GM18511 (cell line): Measurements from ENCODE around the gene RPL39L.

Source experiments
- ATAC-seq: cut with Tn5 transposase; IDR thresholded peaks from one replicate; pipeline ENCODE4 v1.9.1; 2021; ENCODE audit warnings: mild to moderate bottlenecking, moderate library complexity; ENCODE audit not compliant: unreplicated experiment

RPL39L gene

DNA sequence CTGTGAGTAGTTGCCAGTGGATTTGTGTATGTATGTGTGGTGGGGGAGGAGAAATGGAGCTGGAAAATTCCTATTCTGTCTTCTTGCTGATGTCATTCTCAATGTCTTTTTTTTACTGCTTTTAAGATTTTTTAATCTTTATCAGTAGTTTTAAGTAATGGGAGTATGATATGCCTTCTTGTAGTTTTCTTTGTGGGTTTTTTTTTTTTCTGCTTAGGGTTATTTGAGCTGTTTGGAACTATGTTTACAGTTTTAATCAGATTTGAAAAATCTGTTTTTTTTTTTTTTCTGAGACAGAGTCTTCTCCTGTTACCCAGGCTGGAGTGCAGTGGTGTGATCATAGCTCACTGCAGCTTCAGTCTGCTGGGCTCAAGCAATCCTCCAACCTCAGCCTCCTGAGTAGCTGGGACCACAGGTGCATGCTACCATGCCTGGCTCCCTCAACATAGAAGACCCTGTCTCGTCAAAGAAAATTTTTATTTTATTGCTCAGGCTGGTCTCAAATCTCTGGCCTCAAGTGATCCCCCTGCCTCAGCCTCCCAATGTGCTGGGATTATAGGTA is 37.1 kb downstream of the RPL39L start:
- ATAC-seq, result no peak

GRCh38 chr3:187101184-187102072 is 37.9 kb downstream of the RPL39L start:
- ATAC-seq, result peak; percentile 64

- no peak for ATAC-seq
Observed at GRCh38 chr3:187098923-187099512, 40.3 kb downstream of the RPL39L start.

- no peak for ATAC-seq
Observed at GRCh38 chr3:187093320-187093719, 46.0 kb downstream of the RPL39L start.

GRCh38 chr3:187088701-187089100 is 50.6 kb downstream of the RPL39L start:
- ATAC-seq, result no peak

DNA sequence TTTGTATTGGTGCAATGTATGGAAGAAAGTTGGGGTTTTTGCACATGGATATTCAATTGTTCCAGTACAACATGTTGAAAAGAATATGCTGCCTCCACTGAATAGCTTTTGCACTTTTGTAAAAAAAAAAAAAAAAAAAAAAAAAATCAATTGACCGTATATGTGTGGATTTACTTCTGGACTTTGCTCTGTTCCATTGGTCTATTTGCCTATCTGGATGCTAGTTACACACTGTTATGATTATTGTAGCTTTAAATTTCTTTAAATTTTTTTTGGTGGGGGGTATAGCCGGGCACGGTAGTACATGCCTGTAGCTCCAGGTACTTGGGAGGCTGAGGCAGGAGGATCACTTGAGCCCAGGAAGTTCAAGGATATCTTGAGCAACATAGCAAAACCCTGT is 52.5 kb downstream of the RPL39L start:
- ATAC-seq, result no peak

DNA sequence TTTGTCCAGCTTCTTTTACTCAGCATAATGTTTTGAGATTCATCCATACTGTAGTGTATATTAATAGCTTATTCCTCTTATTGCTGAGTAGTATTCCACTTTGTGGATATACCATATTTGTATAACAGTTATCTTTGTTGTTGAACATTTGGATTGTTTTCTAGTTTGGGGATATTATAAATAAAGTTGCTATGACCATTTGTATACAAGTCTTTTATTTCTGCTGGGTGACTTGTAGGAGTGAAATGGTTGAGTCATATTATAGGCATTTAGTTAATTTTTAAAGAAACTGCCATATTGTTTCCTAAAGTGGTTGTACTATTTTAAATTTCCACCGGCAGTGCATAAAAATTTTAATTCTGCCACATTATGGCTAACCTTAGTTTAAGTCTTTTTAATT is 53.4 kb downstream of the RPL39L start:
- no peak for ATAC-seq

DNA sequence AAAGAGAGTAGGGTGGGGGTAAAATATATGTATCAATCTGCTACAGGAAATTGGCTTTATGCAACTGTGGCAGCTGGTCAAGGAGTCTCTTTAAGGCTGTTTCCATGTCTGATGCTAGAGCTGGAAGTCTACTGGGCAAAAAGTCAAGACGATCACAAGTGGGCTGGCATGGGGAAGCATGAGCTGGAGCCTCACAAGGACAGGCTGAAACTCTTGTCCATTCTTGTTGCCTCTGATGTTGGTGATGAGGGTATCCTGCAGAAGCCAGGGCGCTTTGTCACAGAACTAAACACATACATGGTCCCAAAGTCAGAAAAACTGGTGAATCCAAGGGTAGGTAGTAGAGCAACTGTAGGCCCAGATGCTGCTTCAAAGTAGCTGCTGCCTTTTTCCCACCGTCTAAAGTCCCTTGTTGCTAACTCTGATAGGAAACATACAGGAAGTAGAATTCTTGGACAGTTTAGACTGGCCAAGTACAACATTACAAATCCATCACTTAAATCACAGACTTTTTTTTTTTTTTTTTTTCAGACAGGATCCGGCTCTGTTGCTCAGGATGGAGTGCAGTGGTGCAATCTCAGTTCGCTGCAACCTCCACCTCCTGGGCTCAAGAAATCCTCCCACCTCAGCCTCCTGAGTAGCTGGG is 54.2 kb downstream of the RPL39L start:
- ATAC-seq, result no peak

- ATAC-seq, result no peak
Observed at GRCh38 chr3:187084580-187084979, 54.7 kb downstream of the RPL39L start.

- ATAC-seq, result no peak
Observed at GRCh38 chr3:187084126-187084525, 55.2 kb downstream of the RPL39L start.

DNA sequence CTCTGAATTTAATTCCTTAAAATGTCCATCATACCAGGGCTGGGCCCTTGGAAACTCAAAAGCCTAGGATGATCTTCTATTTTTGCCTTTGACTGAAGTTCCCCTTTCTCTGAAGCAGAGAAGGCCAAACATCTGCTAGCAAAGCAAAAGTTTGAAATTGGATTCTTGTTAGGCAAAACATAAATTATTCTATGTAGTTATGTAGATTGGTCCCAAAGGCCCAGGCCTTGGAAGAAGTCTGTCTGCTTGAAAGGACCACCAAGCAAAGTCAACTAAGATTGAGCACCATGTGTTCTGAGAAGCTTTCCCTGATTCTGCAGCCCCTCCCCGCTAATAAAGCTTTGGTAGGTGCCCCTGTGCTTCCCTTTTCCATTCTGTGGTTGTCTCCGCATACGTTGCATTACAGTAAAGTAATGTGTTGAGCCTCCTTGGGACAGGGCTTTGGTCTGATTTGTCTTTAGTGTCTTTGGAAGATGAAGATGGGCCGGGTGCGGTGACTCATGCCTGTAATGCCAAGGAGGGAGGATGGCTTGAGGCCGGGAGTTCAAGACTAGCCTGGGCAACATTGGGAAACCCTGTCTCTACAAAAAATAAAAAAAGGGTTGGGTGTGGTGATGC is 56.4 kb downstream of the RPL39L start:
- ATAC-seq, result no peak

GRCh38 chr3:187080799-187081450 is 58.4 kb downstream of the RPL39L start:
- no peak for ATAC-seq

GRCh38 chr3:187079090-187080022 is 59.9 kb downstream of the RPL39L start:
- no peak for ATAC-seq

GRCh38 chr3:187077537-187077936 is 61.8 kb downstream of the RPL39L start:
- ATAC-seq, result no peak

DNA sequence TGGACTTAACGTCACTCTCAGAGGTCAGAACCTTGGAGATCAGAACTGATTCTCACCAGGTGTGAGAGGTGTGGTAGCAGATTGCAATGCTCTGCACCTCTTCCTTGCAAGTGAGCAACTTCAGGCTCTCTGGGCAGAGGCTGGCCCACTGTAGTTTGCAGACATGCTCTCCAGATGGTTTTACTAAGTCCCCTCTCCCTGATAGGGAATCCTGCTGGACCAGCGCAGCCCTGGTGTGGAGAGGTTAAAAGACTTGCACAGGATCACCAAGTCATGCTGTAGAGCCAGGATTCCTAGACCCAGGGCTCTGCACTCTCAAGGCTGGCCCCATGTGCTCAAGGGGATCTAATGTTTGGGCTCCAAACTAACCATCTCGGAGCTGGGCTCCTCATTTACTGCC is 62.2 kb downstream of the RPL39L start:
- ATAC-seq, result no peak

DNA sequence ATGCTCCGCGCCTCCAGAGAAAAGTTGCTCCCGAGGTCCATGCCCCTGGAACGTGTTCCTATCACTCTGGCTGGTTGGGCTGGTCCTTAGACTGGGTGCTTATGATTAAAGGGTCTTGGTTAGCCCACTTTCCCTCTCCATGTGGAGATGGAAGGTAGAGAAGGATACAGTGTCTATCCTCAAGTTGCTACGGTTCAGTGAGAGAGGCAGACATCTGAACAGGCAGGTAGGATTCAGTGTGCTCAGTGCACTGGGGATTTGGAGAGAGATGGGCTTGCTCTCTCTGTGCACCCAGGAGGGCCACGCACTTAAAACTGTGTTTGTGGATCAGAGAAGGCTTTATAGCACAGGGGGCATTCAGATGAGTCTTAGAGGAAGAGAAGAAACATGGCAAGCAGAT is 63.0 kb downstream of the RPL39L start:
- ATAC-seq, result no peak

DNA sequence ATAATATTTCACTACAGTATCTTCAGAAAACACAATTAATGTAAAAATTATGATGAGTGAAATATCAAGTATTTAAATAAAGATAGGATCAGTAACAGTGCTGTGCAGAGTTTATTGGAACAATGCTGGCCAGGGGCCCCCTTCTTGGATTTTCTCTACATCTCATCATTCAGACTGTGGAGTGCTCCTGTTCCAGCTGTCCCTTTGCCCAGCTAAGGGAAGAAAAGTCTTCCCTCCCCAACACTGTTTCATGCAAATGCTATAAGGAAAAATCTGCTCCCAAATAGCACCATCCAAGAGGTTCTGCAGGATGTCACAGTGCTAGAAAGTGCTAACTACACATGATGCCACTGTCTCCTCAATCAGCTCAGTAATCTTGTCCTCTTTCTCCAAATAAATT is 64.5 kb downstream of the RPL39L start:
- no peak for ATAC-seq

GRCh38 chr3:187073581-187074098 is 65.7 kb downstream of the RPL39L start:
- ATAC-seq, result no peak

GRCh38 chr3:187072511-187072910 is 66.8 kb downstream of the RPL39L start:
- ATAC-seq, result no peak
